Neural cell (in vitro differentiated cells): ENCODE results near the gene RSRC1. TPM values are rescaled to one million over a fixed set of nuclear protein-coding genes. Genes with fewer than 3 reads are reported as not detected.

Source experiments
- H2AFZ ChIP-seq: fragments of 200-600, 300-800 bp; sonication (generic), shearing (Covaris generic); 2 replicates; pipeline ENCODE4 v1.6.0; 2014; ENCODE audit warnings: low read depth, mild to moderate bottlenecking, antibody characterized with exemption, low read length, moderate library complexity
- H3F3A ChIP-seq: fragments of 200-600 bp; shearing (Covaris generic); 2 replicates; pipeline ENCODE4 v1.6.1; 2016; ENCODE audit warnings: mild to moderate bottlenecking, moderate library complexity, mixed read lengths, antibody characterized with exemption, low read length; ENCODE audit not compliant: insufficient read depth, poor library complexity, severe bottlenecking
- H3K27ac ChIP-seq: fragments of 200-600, 300-800 bp; sonication (generic), shearing (Covaris generic); 2 replicates; pipeline ENCODE4 v1.5.1; 2014; ENCODE audit warnings: mild to moderate bottlenecking, low read length, moderate library complexity
- H3K27me3 ChIP-seq: fragments of 300-800, 200-600 bp; sonication (generic), shearing (Covaris generic); 2 replicates; pipeline ENCODE4 v1.6.0; 2014; ENCODE audit warnings: mild to moderate bottlenecking, low read depth, low read length, moderate library complexity; ENCODE audit not compliant: insufficient read depth
- H3K36me3 ChIP-seq: fragments of 300-800, 200-600 bp; sonication (generic), shearing (Covaris generic); 2 replicates; pipeline ENCODE4 v1.5.1; 2014; ENCODE audit warnings: mild to moderate bottlenecking, antibody characterized with exemption, low read length, moderate library complexity; ENCODE audit not compliant: insufficient read depth
- H3K4me2 ChIP-seq: fragments of 300-800, 200-600 bp; sonication (generic), shearing (Covaris generic); 2 replicates; pipeline ENCODE4 v1.6.0; 2014; ENCODE audit warnings: mild to moderate bottlenecking, low read length
- H3K4me3 ChIP-seq: fragments of 300-800, 200-600 bp; sonication (generic), shearing (Covaris generic); 2 replicates; pipeline ENCODE4 v1.5.1; 2014; ENCODE audit warnings: mild to moderate bottlenecking, low read length, moderate library complexity
- H3K79me2 ChIP-seq: fragments of 200-600 bp; shearing (Covaris generic); replicated peaks from 2 replicates; pipeline ENCODE4 v1.6.0; 2014; ENCODE audit warnings: mild to moderate bottlenecking, low read length, moderate library complexity; ENCODE audit not compliant: insufficient read depth
- H3K9ac ChIP-seq: fragments of 300-800, 200-600 bp; sonication (generic), shearing (Covaris generic); 2 replicates; pipeline ENCODE4 v1.6.1; 2016; ENCODE audit warnings: mild to moderate bottlenecking, low read length, mixed read lengths
- H3K9me2 ChIP-seq: fragments of 200-600 bp; shearing (Covaris generic); 2 replicates; pipeline ENCODE4 v1.6.1; 2016; ENCODE audit warnings: mild to moderate bottlenecking, low read length, mixed read lengths; ENCODE audit not compliant: insufficient read depth
- H3K9me3 ChIP-seq: fragments of 200-600, 300-800 bp; sonication (generic), shearing (Covaris generic); 2 replicates; pipeline ENCODE4 v1.6.1; 2016; ENCODE audit warnings: mild to moderate bottlenecking, mixed run types, low read length, moderate library complexity, mixed read lengths
- H4K20me1 ChIP-seq: fragments of 200-600 bp; shearing (Covaris generic); 2 replicates; pipeline ENCODE4 v1.6.1; 2016; ENCODE audit warnings: mild to moderate bottlenecking, mixed run types; ENCODE audit not compliant: insufficient read depth
- EP300 ChIP-seq: fragments of 450-650 bp; conservative IDR thresholded peaks from 2 replicates; pipeline ENCODE4 v1.6.1; 2014; ENCODE audit warnings: antibody characterized with exemption, mild to moderate bottlenecking, moderate library complexity; ENCODE audit not compliant: poor library complexity, severe bottlenecking
- EZH2 ChIP-seq: fragments of 200-600, 300-800 bp; shearing (Covaris generic), sonication (generic); IDR thresholded peaks from 2 replicates; pipeline ENCODE4 v1.6.1; 2014; ENCODE audit warnings: antibody characterized with exemption, low read length, borderline replicate concordance, mild to moderate bottlenecking; ENCODE audit not compliant: insufficient read depth, poor library complexity, severe bottlenecking
- MXI1 ChIP-seq: fragments of 450-650 bp; conservative IDR thresholded peaks from 2 replicates; pipeline ENCODE4 v1.6.1; 2014; ENCODE audit warnings: antibody characterized with exemption, mild to moderate bottlenecking; ENCODE audit not compliant: poor library complexity, severe bottlenecking
- POLR2AphosphoS5 ChIP-seq: IDR thresholded peaks from 2 replicates; pipeline ENCODE4 v1.6.1; 2012
- RAD21 ChIP-seq: fragments of 450-650 bp; conservative IDR thresholded peaks from 2 replicates; pipeline ENCODE4 v1.6.1; 2014; ENCODE audit warnings: antibody characterized with exemption, mild to moderate bottlenecking, moderate library complexity
- REST ChIP-seq: IDR thresholded peaks from 2 replicates; pipeline ENCODE4 v1.6.1; 2012; ENCODE audit warnings: borderline replicate concordance
- SMC3 ChIP-seq: fragments of 450-650 bp; conservative IDR thresholded peaks from 2 replicates; pipeline ENCODE4 v1.6.1; 2014; ENCODE audit warnings: antibody characterized with exemption, mild to moderate bottlenecking, moderate library complexity; ENCODE audit not compliant: poor library complexity
- polyA plus RNA-seq: library from polyadenylated mRNA; depleted of rRNA; stranded (reverse); fragments of >200 nt; gene quantifications from 2 replicates; pipeline ENCODE4 v1.2.3, GENCODE V29; 2014
- TF ChIP-seq, protein P1 (sequence below): fragments of 450-650 bp; IDR thresholded peaks from 2 replicates; pipeline ENCODE4 v1.5.1; 2014; ENCODE audit warnings: antibody characterized with exemption, mild to moderate bottlenecking, moderate library complexity; ENCODE audit not compliant: poor library complexity, severe bottlenecking

RSRC1 gene
- polyA plus RNA-seq, 1 donor from 2014 or later = 28.1 TPM

DNA sequence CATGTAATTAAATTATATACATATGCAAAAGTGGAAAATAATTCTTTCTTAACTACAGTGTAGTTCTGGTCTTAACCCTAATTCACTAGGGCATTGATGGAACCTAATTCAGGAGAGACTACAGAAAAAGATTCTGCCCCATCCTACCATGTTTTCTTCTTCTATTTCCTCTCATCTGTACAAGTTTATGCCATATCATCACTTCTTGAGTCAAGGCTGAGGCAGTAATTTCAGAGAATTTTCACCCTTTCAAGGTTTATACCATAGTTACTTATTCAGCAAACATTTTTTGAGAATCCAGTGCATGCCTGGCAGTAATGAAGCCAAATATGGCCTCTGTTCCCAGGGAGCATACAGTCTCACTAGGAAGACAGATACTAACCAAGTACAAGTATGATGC, 37.1 kb upstream of the RSRC1 start:
- Histone ChIP-seq H3K4me3 (no peak overlapping the region), H3K79me2 (no peaks in the 10 kb centered on the region), H3K27ac (no peak overlapping the region), H4K20me1 (no peaks in the 10 kb centered on the region), H2AFZ (no peak overlapping the region), H3K36me3 (no peaks in the 10 kb centered on the region), H3K27me3 (no peaks in the 10 kb centered on the region), H3K9me2 (no peaks in the 10 kb centered on the region), H3F3A (no peaks in the 10 kb centered on the region), H3K4me2 (no peak overlapping the region), H3K9me3 (no peaks in the 10 kb centered on the region), H3K9ac (no peak overlapping the region)
- TF ChIP-seq RAD21 (no peak), EP300 (no peak), MXI1 (no peak), POLR2AphosphoS5 (no peak), EZH2 (no peak), REST (no peak), SMC3 (no peak)
- TF ChIP-seq, protein P1, sequence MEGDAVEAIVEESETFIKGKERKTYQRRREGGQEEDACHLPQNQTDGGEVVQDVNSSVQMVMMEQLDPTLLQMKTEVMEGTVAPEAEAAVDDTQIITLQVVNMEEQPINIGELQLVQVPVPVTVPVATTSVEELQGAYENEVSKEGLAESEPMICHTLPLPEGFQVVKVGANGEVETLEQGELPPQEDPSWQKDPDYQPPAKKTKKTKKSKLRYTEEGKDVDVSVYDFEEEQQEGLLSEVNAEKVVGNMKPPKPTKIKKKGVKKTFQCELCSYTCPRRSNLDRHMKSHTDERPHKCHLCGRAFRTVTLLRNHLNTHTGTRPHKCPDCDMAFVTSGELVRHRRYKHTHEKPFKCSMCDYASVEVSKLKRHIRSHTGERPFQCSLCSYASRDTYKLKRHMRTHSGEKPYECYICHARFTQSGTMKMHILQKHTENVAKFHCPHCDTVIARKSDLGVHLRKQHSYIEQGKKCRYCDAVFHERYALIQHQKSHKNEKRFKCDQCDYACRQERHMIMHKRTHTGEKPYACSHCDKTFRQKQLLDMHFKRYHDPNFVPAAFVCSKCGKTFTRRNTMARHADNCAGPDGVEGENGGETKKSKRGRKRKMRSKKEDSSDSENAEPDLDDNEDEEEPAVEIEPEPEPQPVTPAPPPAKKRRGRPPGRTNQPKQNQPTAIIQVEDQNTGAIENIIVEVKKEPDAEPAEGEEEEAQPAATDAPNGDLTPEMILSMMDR = no peak

DNA sequence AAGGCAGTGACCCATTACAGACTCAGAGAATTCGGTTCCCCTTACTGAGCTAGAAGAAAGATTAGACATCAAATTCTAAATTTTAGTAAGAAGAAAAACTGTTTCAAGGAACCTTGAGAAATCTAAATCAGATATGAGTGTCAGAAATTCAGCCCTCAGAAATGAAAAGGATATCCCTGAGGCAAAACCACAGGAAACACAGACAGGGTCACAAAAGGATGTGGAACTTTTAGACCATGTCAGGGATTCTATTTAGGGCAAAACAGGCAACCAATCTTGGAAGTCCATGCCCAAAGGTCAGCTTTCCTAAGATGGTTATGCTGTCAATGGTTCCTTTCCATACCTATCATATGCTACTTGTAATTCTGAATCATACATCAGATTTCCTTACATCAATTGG, 35.3 kb upstream of the RSRC1 start:
- Histone ChIP-seq H3K9me2 (no peaks in the 10 kb centered on the region), H3K27me3 (no peaks in the 10 kb centered on the region)
- TF ChIP-seq REST (no peak), POLR2AphosphoS5 (no peak), RAD21 (no peak)

More for the DNA sequence above, 35.3 kb upstream of the RSRC1 start:
- Histone ChIP-seq H3K4me2 (no peak overlapping the region), H3K9me3 (no peaks in the 10 kb centered on the region), H4K20me1 (no peaks in the 10 kb centered on the region), H3K27ac (no peak overlapping the region), H3K79me2 (no peaks in the 10 kb centered on the region), H3K4me3 (no peak overlapping the region), H3F3A (no peaks in the 10 kb centered on the region), H3K36me3 (no peaks in the 10 kb centered on the region), H2AFZ (no peak overlapping the region), H3K9ac (no peak overlapping the region)
